K562 (cell line): ENCODE measurements around the gene NLGN2. TPM values are rescaled to one million over a fixed set of nuclear protein-coding genes. Genes with fewer than 3 reads are reported as not detected.

Experiments used
- ARID1B ChIP-seq: fragments of 450-650 bp; IDR thresholded peaks from 2 replicates; pipeline ENCODE4 v1.6.1; 2016; ENCODE audit warnings: antibody characterized with exemption, mild to moderate bottlenecking, inconsistent platforms
- GATA2 ChIP-seq: sonication (generic); formaldehyde crosslinking; IDR thresholded peaks from 2 replicates; pipeline ENCODE4 v1.4.0; 2020; ENCODE audit warnings: mild to moderate bottlenecking, missing genetic modification reagents
- SIN3B ChIP-seq: fragments of 450-650 bp; IDR thresholded peaks from 2 replicates; pipeline ENCODE4 v1.6.1; 2017; ENCODE audit warnings: low read depth, mild to moderate bottlenecking, moderate library complexity
- U2AF2 ChIP-seq: fragments of 200-400 bp; formaldehyde crosslinking; optimal IDR thresholded peaks from 2 replicates; pipeline ENCODE3; 2017; ENCODE audit warnings: low read depth, mild to moderate bottlenecking, low read length
- ZNF12 ChIP-seq: sonication (generic); formaldehyde crosslinking; IDR thresholded peaks from 2 replicates; pipeline ENCODE4 v1.4.0; 2020; ENCODE audit warnings: mild to moderate bottlenecking, missing genetic modification reagents
- polyA plus RNA-seq, 8 experiments: library from polyadenylated mRNA; depleted of rRNA in 4 of 8; stranded (reverse) in 5 of 8; unstranded in 3 of 8; fragments of >200 nt; fragmentation: Nextera tagmentation in 2 of 8; fragmentation: Illumina TruSeq in 1 of 8; extraction: Ambion mirVana in 2 of 8; extraction: Trizol in 1 of 8; gene quantifications; 2 replicates each; pipeline versions ENCODE4 v1.2.1 to v1.2.3, GENCODE V29; 2011 to 2014; ENCODE audit warnings: inconsistent platforms in 1 of 8, missing spikeins in 1 of 8
- total RNA-seq, 7 experiments: library from RNA; depleted of rRNA in 6 of 7; stranded (reverse); fragments of >200 nt in 6 of 7; fragmentation: Illumina TruSeq in 2 of 7; extraction: Trizol in 2 of 7; gene quantifications; 2 replicates each; pipeline versions ENCODE4 v1.2.1 to v1.2.3, GENCODE V29; 2011 to 2021; ENCODE audit warnings: low replicate concordance in 1 of 7
- TF ChIP-seq, protein P1 (sequence below), 3 experiments: fragments of 200-800 bp in 1 of 3; fragments of 250-450 bp in 1 of 3; fragments of 450-650 bp in 1 of 3; sonication (Bioruptor Pico) in 1 of 3; sonication (Bioruptor generic) in 1 of 3; formaldehyde crosslinking in 1 of 3; IDR thresholded peaks; 2 replicates each; pipeline versions ENCODE4 v1.6.1 to v1.8.0; 2016 to 2022; ENCODE audit warnings: mild to moderate bottlenecking in 2 of 3, missing genetic modification characterization in 2 of 3, missing compliant biosample characterization in 1 of 3, moderate library complexity in 1 of 3
- TF ChIP-seq, protein P2 (sequence below): fragments of 450-650 bp; formaldehyde crosslinking; IDR thresholded peaks from 2 replicates; pipeline ENCODE4 v1.4.0; 2022; ENCODE audit warnings: missing genetic modification characterization
- TF ChIP-seq, protein P3 (sequence below): fragments of 250-450 bp; sonication (Bioruptor Pico); IDR thresholded peaks from 2 replicates; pipeline ENCODE4 v1.4.0; 2020; ENCODE audit warnings: borderline replicate concordance

Gene NLGN2
- total and polyA plus RNA-seq, 9 of the 15 experiments (the other 6 are each of a cell fraction or from before 2014, with no cell fraction given): 0.11 to 7.8 (median 0.77) TPM

DNA sequence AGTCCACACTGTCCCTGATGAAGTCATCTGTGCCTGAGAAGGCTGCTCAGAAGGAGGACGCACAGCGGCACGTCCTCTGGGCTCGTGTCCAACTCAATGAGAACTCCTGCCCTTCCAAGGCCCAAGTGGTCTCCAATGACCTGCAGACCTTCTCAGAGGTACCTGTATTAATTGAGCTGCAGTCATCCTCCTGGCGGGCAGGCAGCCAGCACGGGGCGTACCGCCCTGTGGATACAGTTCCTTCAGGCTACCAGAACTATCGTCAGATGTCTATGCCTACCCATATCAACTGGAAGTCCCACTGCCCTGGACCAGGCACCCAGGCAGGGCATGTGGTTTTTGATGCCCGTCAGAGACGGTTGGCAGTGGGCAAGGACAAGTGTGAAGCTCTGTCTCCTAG is 24.7 kb downstream of the NLGN2 start (continued):
- TF ChIP-seq, protein P1, sequence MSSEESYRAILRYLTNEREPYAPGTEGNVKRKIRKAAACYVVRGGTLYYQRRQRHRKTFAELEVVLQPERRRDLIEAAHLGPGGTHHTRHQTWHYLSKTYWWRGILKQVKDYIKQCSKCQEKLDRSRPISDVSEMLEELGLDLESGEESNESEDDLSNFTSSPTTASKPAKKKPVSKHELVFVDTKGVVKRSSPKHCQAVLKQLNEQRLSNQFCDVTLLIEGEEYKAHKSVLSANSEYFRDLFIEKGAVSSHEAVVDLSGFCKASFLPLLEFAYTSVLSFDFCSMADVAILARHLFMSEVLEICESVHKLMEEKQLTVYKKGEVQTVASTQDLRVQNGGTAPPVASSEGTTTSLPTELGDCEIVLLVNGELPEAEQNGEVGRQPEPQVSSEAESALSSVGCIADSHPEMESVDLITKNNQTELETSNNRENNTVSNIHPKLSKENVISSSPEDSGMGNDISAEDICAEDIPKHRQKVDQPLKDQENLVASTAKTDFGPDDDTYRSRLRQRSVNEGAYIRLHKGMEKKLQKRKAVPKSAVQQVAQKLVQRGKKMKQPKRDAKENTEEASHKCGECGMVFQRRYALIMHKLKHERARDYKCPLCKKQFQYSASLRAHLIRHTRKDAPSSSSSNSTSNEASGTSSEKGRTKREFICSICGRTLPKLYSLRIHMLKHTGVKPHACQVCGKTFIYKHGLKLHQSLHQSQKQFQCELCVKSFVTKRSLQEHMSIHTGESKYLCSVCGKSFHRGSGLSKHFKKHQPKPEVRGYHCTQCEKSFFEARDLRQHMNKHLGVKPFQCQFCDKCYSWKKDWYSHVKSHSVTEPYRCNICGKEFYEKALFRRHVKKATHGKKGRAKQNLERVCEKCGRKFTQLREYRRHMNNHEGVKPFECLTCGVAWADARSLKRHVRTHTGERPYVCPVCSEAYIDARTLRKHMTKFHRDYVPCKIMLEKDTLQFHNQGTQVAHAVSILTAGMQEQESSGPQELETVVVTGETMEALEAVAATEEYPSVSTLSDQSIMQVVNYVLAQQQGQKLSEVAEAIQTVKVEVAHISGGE (CRISPR knock-in tag; IDR thresholded peaks at IDR 0.05): no peak
- TF ChIP-seq, protein P2, sequence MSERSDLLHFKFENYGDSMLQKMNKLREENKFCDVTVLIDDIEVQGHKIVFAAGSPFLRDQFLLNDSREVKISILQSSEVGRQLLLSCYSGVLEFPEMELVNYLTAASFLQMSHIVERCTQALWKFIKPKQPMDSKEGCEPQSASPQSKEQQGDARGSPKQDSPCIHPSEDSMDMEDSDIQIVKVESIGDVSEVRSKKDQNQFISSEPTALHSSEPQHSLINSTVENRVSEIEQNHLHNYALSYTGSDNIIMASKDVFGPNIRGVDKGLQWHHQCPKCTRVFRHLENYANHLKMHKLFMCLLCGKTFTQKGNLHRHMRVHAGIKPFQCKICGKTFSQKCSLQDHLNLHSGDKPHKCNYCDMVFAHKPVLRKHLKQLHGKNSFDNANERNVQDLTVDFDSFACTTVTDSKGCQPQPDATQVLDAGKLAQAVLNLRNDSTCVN (CRISPR knock-in tag): no peak
- TF ChIP-seq ZNF12 (CRISPR knock-in tag): no peak
- TF ChIP-seq, protein P3, sequence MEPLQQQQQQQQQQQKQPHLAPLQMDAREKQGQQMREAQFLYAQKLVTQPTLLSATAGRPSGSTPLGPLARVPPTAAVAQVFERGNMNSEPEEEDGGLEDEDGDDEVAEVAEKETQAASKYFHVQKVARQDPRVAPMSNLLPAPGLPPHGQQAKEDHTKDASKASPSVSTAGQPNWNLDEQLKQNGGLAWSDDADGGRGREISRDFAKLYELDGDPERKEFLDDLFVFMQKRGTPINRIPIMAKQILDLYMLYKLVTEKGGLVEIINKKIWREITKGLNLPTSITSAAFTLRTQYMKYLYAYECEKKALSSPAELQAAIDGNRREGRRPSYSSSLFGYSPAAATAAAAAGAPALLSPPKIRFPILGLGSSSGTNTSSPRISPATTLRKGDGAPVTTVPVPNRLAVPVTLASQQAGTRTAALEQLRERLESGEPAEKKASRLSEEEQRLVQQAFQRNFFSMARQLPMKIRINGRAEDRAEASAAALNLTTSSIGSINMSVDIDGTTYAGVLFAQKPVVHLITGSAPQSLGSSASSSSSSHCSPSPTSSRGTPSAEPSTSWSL (CRISPR knock-in tag): no peak
- no peak for TF ChIP-seq GATA2
- no peak for TF ChIP-seq ARID1B
- TF ChIP-seq SIN3B: no peak
- no peak for TF ChIP-seq U2AF2
- TF ChIP-seq, all 486 proteins: peak for 0
